AG10803 (cell line): ENCODE measurements around the gene KCNJ6.

Experiments used
- DNase-seq: peaks from one replicate; pipeline ENCODE4 v3.0.0; 2010; ENCODE audit warnings: low read depth
- H3K4me3 ChIP-seq: 2 replicates; pipeline ENCODE4 v1.5.1; 2011; ENCODE audit warnings: mild to moderate bottlenecking, low read length, control low read depth
- TF ChIP-seq, protein P1 (sequence below): conservative IDR thresholded peaks from 2 replicates; pipeline ENCODE4 v1.5.1; 2011; ENCODE audit warnings: mild to moderate bottlenecking, low read length, control low read depth, inconsistent platforms

KCNJ6 gene

DNA sequence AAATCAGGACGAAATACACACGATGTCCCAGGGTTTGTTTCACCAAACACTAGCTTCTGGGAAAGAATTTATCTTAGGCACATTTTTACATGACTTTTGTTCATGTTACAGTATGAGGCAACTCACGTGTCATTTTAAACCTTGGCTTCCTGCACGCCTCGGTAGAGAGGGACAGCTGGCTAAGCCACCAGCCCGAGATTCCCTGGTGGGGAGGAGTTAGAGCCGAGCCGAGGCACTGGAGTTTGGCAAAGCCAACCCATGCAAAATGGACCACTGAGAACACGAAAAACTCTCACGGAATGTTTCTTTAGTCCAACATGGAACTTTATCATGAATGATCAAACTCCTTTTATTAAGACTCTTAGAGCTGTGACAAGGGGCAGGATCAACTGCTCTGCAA is 309.7 kb downstream of the KCNJ6 start:
- DNase-seq: no peak
- no peak overlapping the region for H3K4me3 ChIP-seq
- TF ChIP-seq, protein P1, sequence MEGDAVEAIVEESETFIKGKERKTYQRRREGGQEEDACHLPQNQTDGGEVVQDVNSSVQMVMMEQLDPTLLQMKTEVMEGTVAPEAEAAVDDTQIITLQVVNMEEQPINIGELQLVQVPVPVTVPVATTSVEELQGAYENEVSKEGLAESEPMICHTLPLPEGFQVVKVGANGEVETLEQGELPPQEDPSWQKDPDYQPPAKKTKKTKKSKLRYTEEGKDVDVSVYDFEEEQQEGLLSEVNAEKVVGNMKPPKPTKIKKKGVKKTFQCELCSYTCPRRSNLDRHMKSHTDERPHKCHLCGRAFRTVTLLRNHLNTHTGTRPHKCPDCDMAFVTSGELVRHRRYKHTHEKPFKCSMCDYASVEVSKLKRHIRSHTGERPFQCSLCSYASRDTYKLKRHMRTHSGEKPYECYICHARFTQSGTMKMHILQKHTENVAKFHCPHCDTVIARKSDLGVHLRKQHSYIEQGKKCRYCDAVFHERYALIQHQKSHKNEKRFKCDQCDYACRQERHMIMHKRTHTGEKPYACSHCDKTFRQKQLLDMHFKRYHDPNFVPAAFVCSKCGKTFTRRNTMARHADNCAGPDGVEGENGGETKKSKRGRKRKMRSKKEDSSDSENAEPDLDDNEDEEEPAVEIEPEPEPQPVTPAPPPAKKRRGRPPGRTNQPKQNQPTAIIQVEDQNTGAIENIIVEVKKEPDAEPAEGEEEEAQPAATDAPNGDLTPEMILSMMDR: no peak

DNA sequence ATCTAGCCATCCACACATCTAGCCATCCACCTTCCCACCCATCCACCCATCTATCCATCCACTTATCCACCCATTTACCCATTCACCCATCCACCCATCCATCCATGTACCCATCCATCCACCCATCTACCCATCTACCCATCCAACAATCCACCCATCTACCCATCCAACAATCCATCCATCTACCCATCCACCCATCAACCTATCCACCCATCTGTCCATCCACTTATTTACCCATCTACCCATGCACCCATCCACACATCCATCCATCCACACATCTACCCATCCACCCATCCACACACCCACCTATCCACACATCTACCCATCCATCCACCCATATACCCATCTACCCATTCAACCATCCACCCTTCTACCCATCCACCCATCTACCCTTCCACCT is 311.3 kb downstream of the KCNJ6 start:
- H3K4me3 ChIP-seq: no peak overlapping the region
- DNase-seq: no peak
- TF ChIP-seq, protein P1: no peak

DNA sequence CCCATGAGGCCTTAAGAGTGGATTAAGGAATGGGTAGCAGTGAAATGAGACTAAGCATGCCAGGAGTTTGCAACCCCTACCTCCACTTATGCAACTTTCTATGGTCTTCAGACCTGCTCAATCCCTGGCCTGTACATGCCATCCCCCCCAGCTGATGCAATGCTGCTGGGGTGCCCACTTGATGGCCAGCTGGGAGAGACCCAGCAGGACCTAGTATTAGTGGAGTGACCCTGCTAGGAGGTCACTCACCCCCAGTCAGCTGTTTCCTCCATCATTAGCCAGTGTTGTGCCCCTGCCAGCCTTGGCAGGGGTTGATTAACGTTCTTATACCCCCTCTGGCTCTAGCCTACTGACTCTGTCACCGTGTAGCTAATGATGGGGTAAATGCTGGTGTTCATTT is 313.1 kb downstream of the KCNJ6 start:
- TF ChIP-seq, protein P1: no peak
- no peak overlapping the region for H3K4me3 ChIP-seq
- no peak for DNase-seq

DNA sequence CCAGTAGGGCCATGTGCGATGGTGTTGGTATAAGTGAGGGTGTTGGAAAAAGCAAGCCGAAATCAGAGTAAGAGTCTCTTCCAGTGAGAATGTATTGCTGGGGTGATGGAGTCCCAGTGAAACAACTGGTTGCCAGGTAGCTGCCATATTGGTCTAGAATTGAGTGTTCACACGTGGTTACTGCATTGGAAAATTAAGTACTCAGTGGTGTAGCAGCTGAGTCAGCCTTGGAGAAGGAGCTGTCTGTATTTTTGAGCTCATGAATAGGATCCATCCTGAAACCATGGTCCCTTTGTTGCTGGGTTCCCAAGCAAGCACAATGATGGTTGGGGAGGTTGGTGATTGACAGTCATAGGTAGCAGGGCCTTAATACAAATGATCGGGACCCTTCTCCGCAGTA is 314.3 kb downstream of the KCNJ6 start:
- no peak for DNase-seq
- TF ChIP-seq, protein P1: no peak
- no peak overlapping the region for H3K4me3 ChIP-seq

DNA sequence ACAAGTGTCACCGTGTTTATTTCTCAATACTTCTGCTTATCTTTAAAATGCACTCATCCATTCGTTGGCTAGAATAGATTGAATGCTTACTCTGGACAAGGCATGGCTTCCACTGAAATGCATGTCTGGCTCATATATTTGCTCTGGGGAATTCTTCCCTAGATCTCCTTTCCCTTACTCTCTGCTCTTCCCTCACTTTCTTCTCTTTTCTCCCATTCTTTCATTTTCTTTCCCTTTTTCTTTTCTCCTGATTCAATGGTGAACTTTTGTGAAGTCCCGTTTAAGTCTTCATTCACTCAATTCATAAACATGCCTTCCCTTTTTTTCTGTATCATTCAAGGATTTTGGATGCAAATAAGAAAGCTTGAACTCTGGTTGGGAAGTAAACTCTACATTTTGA is 315.2 kb downstream of the KCNJ6 start:
- H3K4me3 ChIP-seq: no peak overlapping the region
- no peak for DNase-seq
- TF ChIP-seq, protein P1: no peak

DNA sequence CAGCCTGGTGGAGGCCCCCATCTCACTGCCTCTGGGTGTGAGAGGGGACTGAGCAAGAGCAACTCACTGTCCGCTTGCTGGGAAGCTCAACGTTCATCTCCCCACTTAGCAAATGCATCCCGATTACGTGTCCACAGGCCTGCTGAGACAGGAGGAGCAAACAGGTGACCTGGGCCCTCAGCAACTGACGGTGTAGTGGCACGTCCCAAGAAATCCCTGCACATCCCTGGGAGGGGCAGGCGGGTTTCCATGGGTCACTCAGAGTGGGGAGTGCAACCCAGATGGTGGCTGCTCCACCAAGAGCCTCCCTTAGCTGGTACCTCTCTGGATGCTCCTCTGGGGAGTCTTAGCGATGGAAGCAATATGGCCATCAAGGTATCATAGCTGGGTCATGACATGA is 320.3 kb downstream of the KCNJ6 start:
- no peak for DNase-seq
- H3K4me3 ChIP-seq: no peak overlapping the region
- TF ChIP-seq, protein P1: no peak

DNA sequence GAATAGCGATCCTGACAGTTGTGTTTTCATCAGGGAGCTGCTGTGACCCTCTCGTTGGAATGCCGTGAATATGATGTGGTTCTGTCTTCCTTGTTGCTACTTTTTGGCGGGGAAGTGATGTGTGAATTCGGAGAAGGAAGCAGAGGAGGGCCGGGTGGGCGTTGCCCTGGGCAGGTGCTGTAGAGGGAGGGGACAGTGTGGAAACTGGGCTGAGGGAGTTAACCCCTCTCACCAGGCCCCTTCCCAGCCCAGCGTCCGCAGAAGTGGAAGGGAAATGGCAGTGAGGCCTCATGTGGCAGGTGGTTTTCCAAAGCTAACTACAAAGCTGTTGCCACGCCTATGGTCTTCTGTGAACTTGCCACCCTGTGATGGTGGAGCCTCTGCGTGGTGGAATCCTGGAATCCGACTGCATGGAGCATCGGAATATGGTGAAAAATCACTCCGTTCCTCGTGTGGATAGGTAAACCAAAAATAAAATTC is 321.7 kb downstream of the KCNJ6 start:
- no peak overlapping the region for H3K4me3 ChIP-seq
- DNase-seq: no peak
- TF ChIP-seq, protein P1: no peak
